NCI-H146 (cell line): Measurements from ENCODE around the gene RBMS1.

ENCODE experiments used
- DNase-seq: peaks from one replicate; lab custom pipeline; 2025; lab: John Stamatoyannopoulos, UW

RBMS1 gene

DNA sequence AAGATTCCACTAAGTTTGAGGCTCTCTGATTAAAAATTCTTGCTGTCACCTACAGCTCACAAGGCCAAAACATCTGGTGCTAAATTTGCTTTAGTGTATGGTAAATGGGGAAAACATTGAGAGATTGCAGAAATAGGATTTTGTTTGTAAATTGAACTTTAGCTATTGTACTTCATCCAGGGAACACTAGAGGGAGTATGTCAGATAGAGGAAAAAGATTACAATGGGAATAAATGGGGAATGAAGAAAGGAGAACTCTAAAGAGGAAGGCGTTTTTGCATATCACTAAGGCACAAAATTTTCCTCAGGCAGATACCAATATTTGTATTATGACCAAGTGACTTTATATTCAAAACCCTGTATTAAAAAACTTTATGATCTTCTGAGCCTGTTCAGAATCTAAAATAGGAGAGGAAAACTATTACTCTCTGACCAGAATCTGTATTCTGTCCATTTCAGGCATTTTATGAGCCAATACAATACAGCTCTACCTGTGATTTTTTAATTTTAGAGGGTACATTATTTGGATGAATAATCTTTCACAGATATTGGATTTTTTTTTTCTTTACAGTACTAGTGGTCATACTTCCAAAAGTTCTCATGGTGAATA is 241.2 kb downstream of the RBMS1 start:
- no peak for DNase-seq

DNA sequence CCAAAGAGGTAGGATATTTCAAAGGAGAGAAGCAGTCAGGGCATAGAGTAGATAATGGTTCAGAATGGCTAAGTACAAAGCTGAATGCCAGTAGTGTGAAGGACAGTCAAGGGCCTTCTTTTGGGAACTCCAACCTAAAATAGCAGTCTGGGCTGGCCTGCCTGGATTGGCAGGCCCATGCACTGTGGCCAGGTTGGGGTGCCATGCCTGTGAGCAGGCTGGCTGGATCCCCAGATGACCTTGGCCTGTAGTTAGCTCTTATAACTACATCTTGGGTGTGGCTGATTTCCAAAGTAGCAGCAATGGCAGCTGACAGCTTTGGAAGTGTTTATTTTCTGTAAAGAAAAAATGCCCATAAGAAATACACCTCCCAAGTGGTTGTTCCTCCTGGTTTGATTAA is 242.0 kb downstream of the RBMS1 start:
- DNase-seq: no peak

- DNase-seq: no peak
Measured at GRCh38 chr2:160249876-160250275, 243.7 kb downstream of the RBMS1 start.

DNA sequence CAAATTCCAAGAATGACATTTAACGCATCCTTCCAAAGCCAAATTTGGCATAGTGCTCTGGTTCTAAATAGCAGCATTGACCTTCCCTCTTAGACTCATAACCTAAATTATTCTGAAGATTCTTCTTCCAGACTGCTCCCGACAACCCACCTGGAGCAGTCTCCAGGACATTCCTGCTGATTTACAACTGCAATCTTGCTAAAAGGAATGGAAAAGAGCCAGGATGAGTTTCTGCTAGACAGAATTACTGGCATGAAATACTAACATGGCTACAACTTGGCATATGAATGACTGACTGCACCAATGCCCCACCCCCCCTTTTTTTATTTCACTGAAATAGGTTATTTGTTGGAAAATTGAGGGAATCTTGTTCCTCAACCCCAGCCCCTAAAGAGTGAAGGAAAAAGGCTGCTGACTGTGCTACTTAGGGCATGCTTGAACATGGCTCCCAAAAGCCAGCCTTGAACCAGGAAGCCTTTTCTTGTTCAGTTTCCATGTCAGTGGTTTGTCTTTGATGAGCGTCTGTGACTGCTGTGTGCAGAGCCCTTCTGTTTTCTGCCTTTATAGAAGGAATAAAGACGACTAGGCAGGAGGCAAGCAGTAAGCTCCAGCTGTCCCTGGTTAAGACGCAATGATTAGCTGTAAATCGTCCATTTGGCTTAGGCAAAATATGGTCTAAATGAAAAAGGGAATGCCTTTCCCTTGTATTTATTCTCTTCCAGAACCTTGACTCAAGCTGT is 246.1 kb downstream of the RBMS1 start:
- no peak for DNase-seq

- no peak for DNase-seq
Measured at GRCh38 chr2:160246356-160246755, 247.3 kb downstream of the RBMS1 start.

DNA sequence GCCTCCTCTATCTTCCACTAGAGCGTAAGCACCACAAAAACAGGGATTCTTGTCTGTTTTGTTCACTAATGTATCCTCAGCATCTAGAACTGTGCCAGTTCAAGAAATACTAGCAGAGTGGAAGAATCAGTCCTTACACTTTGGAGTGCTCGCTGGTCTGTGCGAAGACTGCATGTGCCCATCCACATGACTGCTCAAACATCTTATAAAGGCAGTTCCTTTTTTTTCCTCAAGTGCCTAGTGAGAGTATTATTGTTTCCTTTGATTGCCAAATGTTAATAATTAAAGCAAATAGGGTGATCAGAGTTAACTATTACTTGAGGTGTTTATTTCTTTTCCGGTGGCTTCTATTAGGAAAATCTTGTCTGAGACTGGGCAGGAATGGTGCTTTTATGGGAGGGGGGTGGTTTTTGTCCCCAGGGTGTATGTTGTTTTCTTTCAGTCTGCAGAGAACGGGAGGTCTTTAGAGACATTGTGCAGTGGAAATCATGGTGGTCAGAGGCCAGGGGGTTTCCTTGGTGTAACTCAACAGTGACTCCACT is 247.9 kb downstream of the RBMS1 start:
- no peak for DNase-seq

- no peak for DNase-seq
Measured at GRCh38 chr2:160242893-160243564, 250.6 kb downstream of the RBMS1 start.

GRCh38 chr2:160241251-160242137 is 252.1 kb downstream of the RBMS1 start:
- DNase-seq: no peak

- DNase-seq: no peak
Measured at GRCh38 chr2:160239436-160239835, 254.2 kb downstream of the RBMS1 start.

DNA sequence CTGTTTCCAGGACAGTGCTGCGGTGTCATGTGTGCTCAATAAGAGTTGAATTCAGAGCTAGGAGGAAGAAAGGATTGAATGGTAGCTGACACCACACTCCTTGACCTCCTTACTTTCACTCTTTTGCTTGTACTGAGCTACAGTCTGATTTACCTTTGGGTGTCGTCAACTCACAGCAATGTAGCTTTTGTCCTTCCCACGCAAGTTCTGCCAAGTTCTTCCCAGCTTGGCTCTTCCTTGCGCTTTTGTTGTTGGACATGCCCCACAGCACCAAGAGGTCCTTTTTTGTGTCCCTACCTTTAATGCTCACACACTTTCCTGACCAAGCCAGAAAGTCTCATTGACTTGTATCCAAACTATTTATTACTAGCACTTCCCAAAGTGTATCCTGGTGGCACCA is 255.2 kb downstream of the RBMS1 start:
- no peak for DNase-seq

GRCh38 chr2:160232905-160233475 is 260.6 kb downstream of the RBMS1 start:
- DNase-seq: no peak

GRCh38 chr2:160229591-160229990 is 264.0 kb downstream of the RBMS1 start:
- DNase-seq: no peak

DNA sequence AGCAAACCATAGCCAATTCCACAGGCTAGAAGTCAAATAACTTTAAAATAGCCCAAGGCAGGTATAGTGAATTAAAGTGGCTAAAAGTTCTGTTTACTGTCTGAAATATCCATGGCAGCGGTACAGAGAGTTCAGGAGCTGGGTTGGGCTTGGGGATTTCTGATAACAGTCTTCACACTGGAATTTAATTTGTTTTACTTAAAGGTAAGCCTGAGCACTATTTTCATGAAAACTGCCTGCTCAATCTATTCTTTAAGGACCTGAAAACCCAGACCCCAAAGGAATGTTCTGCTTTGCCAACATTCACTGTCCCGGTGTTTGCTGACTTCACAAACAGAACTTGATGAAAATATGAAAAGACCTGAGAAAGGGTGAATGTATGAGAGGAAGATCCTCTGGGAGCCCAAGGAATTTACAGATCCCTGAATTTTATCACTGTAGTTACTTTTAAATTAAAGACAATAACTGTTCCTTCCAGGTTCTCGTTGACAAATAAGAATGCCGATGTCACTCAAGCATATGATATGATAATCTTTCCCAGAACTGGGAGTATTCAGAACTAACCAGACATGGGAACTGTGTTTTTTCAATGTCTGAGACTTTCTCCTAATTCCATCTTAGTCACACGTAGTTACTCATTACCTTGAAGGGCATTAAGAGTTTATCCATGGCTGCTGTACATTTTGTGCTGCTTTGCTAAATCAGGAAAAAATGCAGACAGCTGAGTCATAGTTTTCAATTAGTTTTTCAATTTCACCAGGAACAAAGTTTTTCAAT is 265.3 kb downstream of the RBMS1 start:
- DNase-seq: no peak

- no peak for DNase-seq
Measured at GRCh38 chr2:160227293-160227915, 266.2 kb downstream of the RBMS1 start.

GRCh38 chr2:160226367-160226766 is 267.2 kb downstream of the RBMS1 start:
- DNase-seq: no peak

DNA sequence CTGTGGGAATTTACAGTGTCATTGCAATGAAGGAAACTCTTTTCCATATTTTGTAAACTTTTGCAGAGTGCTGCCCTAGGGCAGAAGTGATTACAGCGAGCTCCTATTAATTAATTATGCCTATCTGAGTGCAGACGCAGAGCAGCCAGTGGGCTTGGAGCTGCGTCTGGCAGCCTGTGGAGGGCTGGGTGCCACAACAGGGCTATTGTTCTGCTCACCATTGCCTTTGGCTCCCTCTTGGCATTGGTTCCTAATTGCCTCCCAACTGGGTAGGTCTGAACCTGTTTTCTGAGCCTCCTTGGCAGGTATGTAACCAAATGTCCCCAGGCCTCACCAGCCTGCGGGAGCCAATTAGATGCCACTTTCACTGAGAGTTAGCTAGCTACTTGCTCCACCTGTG is 267.9 kb downstream of the RBMS1 start:
- DNase-seq: no peak

GRCh38 chr2:160224507-160224906 is 269.1 kb downstream of the RBMS1 start:
- DNase-seq: no peak

DNA sequence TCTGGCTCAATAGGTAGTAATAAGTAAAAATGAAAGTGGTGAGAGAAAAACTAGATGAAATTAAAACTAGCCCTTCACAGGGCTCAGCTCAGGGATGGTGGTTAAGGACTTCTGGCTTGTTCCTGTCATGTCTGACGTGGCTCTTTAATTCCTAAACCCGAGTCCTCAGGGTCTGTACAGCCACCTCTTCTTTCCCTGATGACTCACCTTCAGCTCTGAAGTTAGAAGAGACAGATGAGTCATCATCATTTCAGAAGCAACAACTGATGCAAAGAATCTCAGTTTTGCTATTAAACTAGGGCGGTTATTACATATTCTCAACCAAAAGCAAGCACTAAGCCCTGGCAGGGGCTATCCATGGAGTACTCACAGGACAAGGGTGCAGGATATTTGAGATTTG is 269.5 kb downstream of the RBMS1 start:
- no peak for DNase-seq

GRCh38 chr2:160223560-160223959 is 270.0 kb downstream of the RBMS1 start:
- DNase-seq: no peak

GRCh38 chr2:160222546-160223283 is 270.9 kb downstream of the RBMS1 start:
- DNase-seq: no peak
